ENCODE results near the gene EHHADH. TPM values are rescaled to one million over a fixed set of nuclear protein-coding genes. Genes with fewer than 3 reads are reported as not detected.
A peak's percentile ranks its signal among the peaks of the same experiment; 100 is the strongest.

The EHHADH gene
- total and polyA plus RNA-seq, 2 of the 13 experiments (the other 11 are each of a cell fraction or from before 2014, with no cell fraction given), result 14.5 to 38.9 TPM

GRCh38 chr3:185152410-185153170 is 101.3 kb downstream of the EHHADH start, which contains the start of gene C3orf70 (continued):
- TF ChIP-seq RAD51 (IDR thresholded peaks at IDR 0.05; ENCODE audit: borderline replicate concordance), result no peak
- no peak for TF ChIP-seq ZNF256 (CRISPR knock-in tag; conservative IDR thresholded peaks at IDR 0.05)
- peak; percentile 19; the same call in 1 of the 2 replicates for TF ChIP-seq ZSCAN12 (CRISPR knock-in tag; IDR thresholded peaks at IDR 0.05)
- TF ChIP-seq ZSCAN21 (CRISPR knock-in tag; IDR thresholded peaks at IDR 0.05; ENCODE audit: borderline replicate concordance), result peak; percentile 82
- TF ChIP-seq ZC3H13 (CRISPR knock-in tag; IDR thresholded peaks at IDR 0.05), result 0 out of 2 replicates have a peak, but pooled peaks have one; percentile 64
- no peak for TF ChIP-seq ZNF570 (CRISPR knock-in tag; IDR thresholded peaks at IDR 0.05; ENCODE audit: borderline replicate concordance)
- TF ChIP-seq SMYD3 (CRISPR knock-in tag; IDR thresholded peaks at IDR 0.05), result no peak
- no peak for TF ChIP-seq ZBTB20 (CRISPR knock-in tag; IDR thresholded peaks at IDR 0.05; ENCODE audit: borderline replicate concordance, low read depth)
- no peak for TF ChIP-seq PLSCR1 (CRISPR knock-in tag; IDR thresholded peaks at IDR 0.05; ENCODE audit: borderline replicate concordance)
- peak; percentile 37; the same call in 1 of the 2 replicates for TF ChIP-seq ZNF768 (CRISPR knock-in tag; IDR thresholded peaks at IDR 0.05)
- TF ChIP-seq KLF13 (CRISPR knock-in tag; IDR thresholded peaks at IDR 0.05), result 0 out of 2 replicates have a peak, but pooled peaks have one; percentile 56
- TF ChIP-seq HINFP (CRISPR knock-in tag; IDR thresholded peaks at IDR 0.05; ENCODE audit: low read depth), result peak; percentile 71; the same call in 1 of the 2 replicates
- no peak for TF ChIP-seq DR1 (CRISPR knock-in tag; IDR thresholded peaks at IDR 0.05)
- TF ChIP-seq ARNT2 (CRISPR knock-in tag; IDR thresholded peaks at IDR 0.05; ENCODE audit: low read depth), result peak; percentile 86
- peak; percentile 70; the same call in 1 of the 2 replicates for TF ChIP-seq ZNF562 (CRISPR knock-in tag; IDR thresholded peaks at IDR 0.05; ENCODE audit: borderline replicate concordance)
- TF ChIP-seq ZBTB14 (CRISPR knock-in tag; IDR thresholded peaks at IDR 0.05), result peak; percentile 77
- TF ChIP-seq HOXA9 (CRISPR knock-in tag; IDR thresholded peaks at IDR 0.05; ENCODE audit: borderline replicate concordance), result 0 out of 2 replicates have a peak, but pooled peaks have one; percentile 84
